GM23338 (cell line): ENCODE measurements around the gene LRRC27. TPM values are rescaled to one million over a fixed set of nuclear protein-coding genes. Genes with fewer than 3 reads are reported as not detected.

Experiments used
- ATAC-seq: fragments of 200-7000 bp; cut with Tn5 transposase; 3 replicates; pipeline ENCODE4 v1.9.1; 2020
- DNase-seq: peaks from one replicate; pipeline ENCODE4 v3.0.0-alpha.2; 2015; ENCODE audit warnings: low spot score
- H2AFZ ChIP-seq: fragments of 200-600 bp; sonication (generic); 2 replicates; pipeline ENCODE4 v1.8.0; 2016; ENCODE audit warnings: antibody characterized with exemption, mild to moderate bottlenecking, moderate library complexity
- H3F3A ChIP-seq: fragments of 200-600 bp; sonication (generic); replicated peaks from 2 replicates; pipeline ENCODE4 v1.8.0; 2017; ENCODE audit warnings: antibody characterized with exemption, mixed run types, low read depth
- H3K27ac ChIP-seq: fragments of 200-600 bp; sonication (generic); 2 replicates; pipeline ENCODE4 v1.6.1; 2016; ENCODE audit warnings: low read depth
- H3K27me3 ChIP-seq: fragments of 200-600 bp; sonication (generic); 2 replicates; pipeline ENCODE4 v1.8.0; 2016; ENCODE audit warnings: mild to moderate bottlenecking, mixed run types, moderate library complexity; ENCODE audit not compliant: insufficient read depth
- H3K36me3 ChIP-seq: fragments of 200-600 bp; sonication (generic); 2 replicates; pipeline ENCODE4 v1.8.0; 2016; ENCODE audit warnings: mild to moderate bottlenecking; ENCODE audit not compliant: insufficient read depth
- H3K4me1 ChIP-seq: fragments of 200-600 bp; sonication (generic); 2 replicates; pipeline ENCODE4 v1.8.0; 2016; ENCODE audit warnings: mild to moderate bottlenecking, moderate library complexity; ENCODE audit not compliant: insufficient read depth
- H3K4me2 ChIP-seq: fragments of 200-600 bp; sonication (generic); 2 replicates; pipeline ENCODE4 v1.7.1; 2017; ENCODE audit warnings: mixed run types
- H3K4me3 ChIP-seq: fragments of 200-600 bp; sonication (generic); 2 replicates; pipeline ENCODE4 v1.6.1; 2016; ENCODE audit warnings: mixed run types
- H3K79me2 ChIP-seq: fragments of 200-600 bp; sonication (generic); replicated peaks from 2 replicates; pipeline ENCODE4 v1.8.0; 2017; ENCODE audit warnings: mild to moderate bottlenecking; ENCODE audit not compliant: insufficient read depth
- H3K9me2 ChIP-seq: fragments of 200-600 bp; sonication (generic); 2 replicates; pipeline ENCODE4 v1.8.0; 2017; ENCODE audit not compliant: insufficient read depth
- H4K20me1 ChIP-seq: fragments of 200-600 bp; sonication (generic); replicated peaks from 2 replicates; pipeline ENCODE4 v1.8.0; 2017; ENCODE audit warnings: mild to moderate bottlenecking; ENCODE audit not compliant: insufficient read depth
- H3K27ac Mint-ChIP-seq: 2 replicates; pipeline ENCODE4 v1.8.0; 2020; ENCODE audit warnings: inconsistent platforms, mild to moderate bottlenecking, moderate library complexity, mixed read lengths
- H3K27me3 Mint-ChIP-seq: 3 replicates; pipeline ENCODE4 v1.8.0; 2022; ENCODE audit warnings: low read depth, mild to moderate bottlenecking, moderate library complexity, mixed read lengths, inconsistent platforms; ENCODE audit not compliant: insufficient read depth, poor library complexity
- H3K36me3 Mint-ChIP-seq: 3 replicates; pipeline ENCODE4 v1.8.0; 2021; ENCODE audit warnings: low read depth, mild to moderate bottlenecking, inconsistent platforms, moderate library complexity, mixed read lengths
- H3K4me1 Mint-ChIP-seq: 3 replicates; pipeline ENCODE4 v1.8.0; 2020; ENCODE audit warnings: mild to moderate bottlenecking, inconsistent platforms, mixed read lengths
- H3K4me3 Mint-ChIP-seq: 3 replicates; pipeline ENCODE4 v1.8.0; 2021; ENCODE audit warnings: moderate library complexity, mild to moderate bottlenecking, inconsistent platforms, mixed read lengths
- H3K9me3 Mint-ChIP-seq: 3 replicates; pipeline ENCODE4 v1.8.0; 2020; ENCODE audit warnings: moderate library complexity, mild to moderate bottlenecking, inconsistent platforms, mixed read lengths
- CREB1 ChIP-seq: fragments of 250-450 bp; sonication (Bioruptor Pico); IDR thresholded peaks from 2 replicates; pipeline ENCODE4 v1.5.0; 2020; ENCODE audit warnings: low read depth, mild to moderate bottlenecking, moderate library complexity
- CTCF ChIP-seq, 2 experiments: fragments of 200-600 bp in 1 of 2; sonication (generic) in 1 of 2; conservative IDR thresholded peaks; 2 replicates each; pipeline versions ENCODE4 v1.5.1 to v1.6.1; 2016 to 2017; ENCODE audit warnings: antibody characterized with exemption in 2 of 2, low read depth in 2 of 2, mild to moderate bottlenecking in 2 of 2, moderate library complexity in 1 of 2
- ETS1 ChIP-seq: IDR thresholded peaks from 2 replicates; pipeline ENCODE4 v1.6.1; 2016; ENCODE audit warnings: antibody characterized with exemption
- EZH2 ChIP-seq: fragments of 200-600 bp; sonication (generic); IDR thresholded peaks from one replicate; pipeline ENCODE4 v1.8.0; 2017; ENCODE audit warnings: antibody characterized with exemption, mild to moderate bottlenecking, low read depth; ENCODE audit not compliant: unreplicated experiment
- EZH2phosphoT487 ChIP-seq: fragments of 200-600 bp; sonication (generic); IDR thresholded peaks from one replicate; pipeline ENCODE4 v1.8.1; 2018; ENCODE audit warnings: antibody characterized with exemption; ENCODE audit not compliant: unreplicated experiment
- NANOG ChIP-seq: IDR thresholded peaks from 2 replicates; pipeline ENCODE4 v1.6.1; 2016; ENCODE audit warnings: antibody characterized with exemption, borderline replicate concordance
- POLR2AphosphoS5 ChIP-seq: IDR thresholded peaks from 2 replicates; pipeline ENCODE4 v1.6.1; 2016; ENCODE audit warnings: antibody characterized with exemption, low read depth
- REST ChIP-seq: IDR thresholded peaks from one replicate; pipeline ENCODE4 v1.6.1; 2018; ENCODE audit warnings: antibody characterized with exemption; ENCODE audit not compliant: unreplicated experiment
- STAT1 ChIP-seq: IDR thresholded peaks from one replicate; pipeline ENCODE4 v1.6.1; 2016; ENCODE audit warnings: antibody characterized with exemption; ENCODE audit not compliant: unreplicated experiment
- ZNF114 ChIP-seq: fragments of 250-450 bp; sonication (Bioruptor Pico); IDR thresholded peaks from 2 replicates; pipeline ENCODE4 v1.5.0; 2020; ENCODE audit warnings: mild to moderate bottlenecking, moderate library complexity
- ZNF331 ChIP-seq: fragments of 250-450 bp; sonication (Bioruptor Pico); IDR thresholded peaks from 2 replicates; pipeline ENCODE4 v1.5.0; 2020; ENCODE audit warnings: low read depth, mild to moderate bottlenecking, moderate library complexity
- polyA plus RNA-seq: library from polyadenylated mRNA; unstranded; fragments of >200 nt; fragmentation: Nextera tagmentation; extraction: Ambion mirVana; gene quantifications from 2 replicates; pipeline ENCODE4 v1.2.1, GENCODE V29; 2016
- total RNA-seq: library from RNA; depleted of rRNA; stranded (reverse); fragments of >200 nt; shearing (Covaris generic); gene quantifications from 2 replicates; pipeline ENCODE4 v1.2.3, GENCODE V29; 2014

The LRRC27 gene
- total and polyA plus RNA-seq, 2 experiments from 2014 or later = 2.9 to 3.5 TPM

GRCh38 chr10:132425757-132426155 lies 93.8 kb downstream of the LRRC27 start (continued):
- TF ChIP-seq REST (no peak), NANOG (no peak), ETS1 (no peak), POLR2AphosphoS5 (no peak), ZNF331 (CRISPR knock-in tag) (no peak), EZH2phosphoT487 (no peak), STAT1 (no peak), EZH2 (no peak), CREB1 (CRISPR knock-in tag) (no peak)

GRCh38 chr10:132427006-132427771 lies 95.2 kb downstream of the LRRC27 start:
- DNase-seq (no peak), ATAC-seq (no peak)
- Histone ChIP-seq H3K36me3 (no peaks in the 10 kb centered on the region), H3K4me1 (no peaks in the 10 kb centered on the region), H3K9me2 (no peaks in the 10 kb centered on the region), H3K27me3 (no peaks in the 10 kb centered on the region), H3K79me2 (no peaks in the 10 kb centered on the region), H4K20me1 (no peaks in the 10 kb centered on the region), H3F3A (0 out of 2 replicates have a peak, but pooled peaks cover 14% of the 10 kb centered on the region), H3K4me3 (no peak overlapping the region), H3K4me2 (no peak overlapping the region), H2AFZ (no peak overlapping the region), H3K27ac (no peak overlapping the region)
- Mint-ChIP-seq H3K27ac (no peak overlapping the region), H3K27me3 (peaks cover 7% of the 10 kb centered on the region), H3K36me3 (no peaks in the 10 kb centered on the region; the same call in 2 of the 3 replicates), H3K9me3 (no peaks in the 10 kb centered on the region; the same call in 2 of the 3 replicates), H3K4me3 (no peak overlapping the region), H3K4me1 (peaks cover 13% of the 10 kb centered on the region)
- TF ChIP-seq REST (no peak), ZNF114 (no peak), ZNF331 (CRISPR knock-in tag) (no peak), NANOG (no peak), CTCF (conservative IDR thresholded peaks at IDR 0.05; ENCODE audit: low read depth in 2 of 2) (peak in 1 of 2 experiments; percentile 23; a peak in 2 of 4 replicates)
